ENCODE measurements around the gene HPSE2. TPM values are rescaled to one million over a fixed set of nuclear protein-coding genes. Genes with fewer than 3 reads are reported as not detected.

Gene HPSE2
- total and polyA plus RNA-seq, 2 of the 8 experiments (the other 6 are each of a cell fraction or from before 2014, with no cell fraction given): 0.41 to 0.58 TPM

- TF ChIP-seq CTCF (IDR thresholded peaks at IDR 0.05; ENCODE audit: control extremely low read depth in 1 of 3, insufficient read depth in 1 of 3, low read depth in 1 of 3, low read length in 3 of 3): peak in 2 of 3 experiments; percentile 9 to 43; a peak in 2 of 4 replicates
Observed at GRCh38 chr10:98852686-98853085, 383.0 kb downstream of the HPSE2 start (continued).

All from H1 (cell line).